B cell (primary cell): ENCODE results near the gene YPEL3. TPM values are rescaled to one million over a fixed set of nuclear protein-coding genes. Genes with fewer than 3 reads are reported as not detected.

Experiments
- ATAC-seq: fragments of 200-7000 bp; cut with Tn5 transposase; one replicate; pipeline ENCODE4 v1.10.0; 2021; ENCODE audit warnings: low read depth, mild to moderate bottlenecking, moderate number of reproducible peaks, moderate library complexity
- CTCF ChIA-PET: fragments of 350-600 bp; sonication (Branson Sonifier 250); formaldehyde crosslinking; loops from one replicate; lab custom pipeline; 2021; ENCODE audit warnings: antibody characterized with exemption, inconsistent platforms; lab: Charles Lee
- POLR2A ChIA-PET: fragments of 350-600 bp; sonication (Branson Sonifier 250); formaldehyde crosslinking; loops from one replicate; lab custom pipeline; 2021; ENCODE audit warnings: antibody characterized with exemption; lab: Charles Lee
- DNase-seq: peaks from one replicate; pipeline ENCODE4 v3.0.0; 2013
- H2AFZ ChIP-seq: 2 replicates; pipeline ENCODE4 v1.6.1; 2012; ENCODE audit warnings: mild to moderate bottlenecking, low read depth, low read length; ENCODE audit not compliant: insufficient read depth, poor library complexity, severe bottlenecking
- H3K27ac ChIP-seq, 2 donors: 1 replicate in 1 of 2; 2 replicates in 1 of 2; pipeline ENCODE4 v1.5.1; 2012 to 2013; ENCODE audit warnings: low read length in 2 of 2, mild to moderate bottlenecking in 2 of 2, moderate library complexity in 1 of 2
- H3K27me3 ChIP-seq, 4 experiments: fragments of 200-600 bp in 1 of 4; sonication (generic) in 1 of 4; replicated peaks in 1 of 4; 1 replicate in 2 of 4; 2 replicates in 2 of 4; pipeline versions ENCODE4 v1.6.1 to v1.7.0; 2013 to 2016; ENCODE audit warnings: low read length in 3 of 4, mild to moderate bottlenecking in 2 of 4, mixed read lengths in 1 of 4, moderate library complexity in 1 of 4; ENCODE audit not compliant: insufficient read depth in 4 of 4, control insufficient read depth in 3 of 4; ENCODE audit errors: control extremely low read depth in 1 of 4
- H3K36me3 ChIP-seq, 2 experiments: replicated peaks in 1 of 2; 1 replicate in 1 of 2; 2 replicates in 1 of 2; pipeline versions ENCODE4 v1.6.1 to v1.7.1; 2013; ENCODE audit warnings: low read length in 1 of 2; ENCODE audit not compliant: insufficient read depth in 2 of 2, control insufficient read depth in 1 of 2; ENCODE audit errors: control extremely low read depth in 1 of 2, extremely low read depth in 1 of 2
- H3K4me1 ChIP-seq, 2 donors: fragments of 200-600 bp in 1 of 2; sonication (generic) in 1 of 2; 1 replicate in 1 of 2; 2 replicates in 1 of 2; pipeline versions ENCODE4 v1.5.1 to v1.6.1; 2013 to 2017; ENCODE audit warnings: low read length in 2 of 2; ENCODE audit not compliant: control insufficient read depth in 2 of 2, insufficient read depth in 2 of 2
- H3K4me2 ChIP-seq: replicated peaks from 2 replicates; pipeline ENCODE3; 2012; ENCODE audit warnings: mild to moderate bottlenecking, low read depth, low read length; ENCODE audit not compliant: poor library complexity, severe bottlenecking
- H3K4me3 ChIP-seq, 5 experiments: fragments of 200-600 bp in 1 of 5; sonication (generic) in 1 of 5; 1 replicate in 3 of 5; 2 replicates in 2 of 5; pipeline versions ENCODE4 v1.5.1 to v1.7.0; 2011 to 2016; ENCODE audit warnings: low read length in 4 of 5, mild to moderate bottlenecking in 4 of 5, low read depth in 2 of 5, control low read depth in 1 of 5, moderate library complexity in 1 of 5; ENCODE audit not compliant: insufficient read depth in 1 of 5; ENCODE audit errors: control extremely low read depth in 1 of 5, extremely low read depth in 1 of 5
- H3K79me2 ChIP-seq: fragments of 200-600 bp; sonication (generic); one replicate; pipeline ENCODE4 v1.6.0; 2016; ENCODE audit warnings: low read length; ENCODE audit not compliant: control insufficient read depth, insufficient read depth
- H3K9ac ChIP-seq: fragments of 200-600 bp; sonication (generic); 2 replicates; pipeline ENCODE4 v1.6.1; 2017; ENCODE audit warnings: mild to moderate bottlenecking, low read length, moderate library complexity
- H3K9me3 ChIP-seq, 3 donors: one replicate each; pipeline versions ENCODE4 v1.6.1 to v1.7.1; 2013; ENCODE audit warnings: low read length in 2 of 3; ENCODE audit not compliant: control insufficient read depth in 2 of 3, insufficient read depth in 1 of 3; ENCODE audit errors: control extremely low read depth in 1 of 3
- H4K20me1 ChIP-seq: 2 replicates; pipeline ENCODE4 v1.6.0; 2012; ENCODE audit warnings: mild to moderate bottlenecking, low read length; ENCODE audit not compliant: insufficient read depth, control insufficient read depth, poor library complexity, severe bottlenecking
- H3K27ac Mint-ChIP-seq: one replicate; pipeline ENCODE4 v1.8.0; 2021; ENCODE audit warnings: mixed read lengths
- H3K27me3 Mint-ChIP-seq: one replicate; pipeline ENCODE4 v1.8.0; 2021; ENCODE audit warnings: mixed read lengths
- H3K4me1 Mint-ChIP-seq: one replicate; pipeline ENCODE4 v1.8.0; 2021; ENCODE audit warnings: mixed read lengths
- H3K4me3 Mint-ChIP-seq: one replicate; pipeline ENCODE4 v1.8.0; 2021; ENCODE audit warnings: mixed read lengths
- H3K9me3 Mint-ChIP-seq: one replicate; pipeline ENCODE4 v1.8.0; 2022; ENCODE audit warnings: mixed read lengths; ENCODE audit not compliant: insufficient read depth
- CTCF ChIP-seq: fragments of 200-600 bp; IDR thresholded peaks from one replicate; pipeline ENCODE4 v1.8.0; 2022; ENCODE audit warnings: antibody characterized with exemption, mild to moderate bottlenecking
- EZH2 ChIP-seq: IDR thresholded peaks from 2 replicates; pipeline ENCODE4 v1.6.1; 2012; ENCODE audit warnings: borderline replicate concordance, low read depth, mild to moderate bottlenecking, moderate library complexity, low read length; ENCODE audit not compliant: insufficient read depth, poor library complexity, severe bottlenecking
- WGBS: methylation state at CpG from one replicate; pipeline ENCODE4 v1.1.5; 2013; ENCODE audit warnings: missing lambda C conversion rate; ENCODE audit not compliant: insufficient coverage; 5-methylcytosine and 5-hydroxymethylcytosine counted together
- intact Hi-C: fragments of 100-400 bp; cut with micrococcal nuclease; formaldehyde crosslinking; loops from one replicate; pipeline ENCODE4 v1.10.0; 2022
- polyA plus RNA-seq: library from polyadenylated mRNA; depleted of rRNA; stranded (reverse); fragments of >200 nt; gene quantifications from 2 replicates; pipeline ENCODE4 v1.2.3, GENCODE V29; 2012
- total RNA-seq, 2 donors: library from RNA; stranded (reverse); fragments of 120-200 nt in 1 of 2; gene quantifications; 1 replicate in 1 of 2; 2 replicates in 1 of 2; pipeline versions ENCODE4 v1.2.3 to v1.2.4, GENCODE V29; 2013 to 2022

YPEL3 gene
- total and polyA plus RNA-seq, 2 donors (not counting 1 experiment from before 2014, with no cell fraction given) = 314 to 414 TPM

DNA sequence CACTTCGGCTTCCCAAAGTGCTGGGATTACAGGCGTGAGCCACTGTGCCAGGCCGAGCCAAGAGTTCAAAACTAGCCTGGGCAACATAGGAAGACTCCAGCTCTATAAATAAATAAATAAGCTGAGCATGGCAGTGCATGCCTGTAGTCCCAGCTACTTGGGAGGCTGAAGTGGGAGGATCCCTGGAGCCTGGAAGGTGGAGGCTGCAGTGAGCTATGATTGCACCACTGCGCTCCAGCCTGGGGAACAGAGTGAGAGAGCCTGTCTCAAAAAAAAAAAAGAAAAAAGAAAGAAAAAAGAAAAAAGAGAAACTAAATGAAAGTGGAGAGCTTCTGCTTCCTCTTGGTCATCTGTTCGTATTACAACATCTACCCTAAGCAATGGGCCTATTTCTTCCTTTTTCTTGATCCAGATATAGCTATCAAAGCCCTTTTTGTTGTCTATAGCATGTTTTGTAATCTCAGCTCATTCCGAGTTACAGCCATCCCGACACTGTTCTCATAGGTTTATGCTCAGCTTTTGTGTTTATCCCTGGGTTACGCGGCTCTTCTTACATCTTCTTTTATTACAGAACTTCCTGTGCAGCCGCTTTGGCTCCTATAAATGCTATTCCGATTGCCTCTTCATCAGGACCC, 41.1 kb upstream of the YPEL3 start:
- WGBS = 100% methylated on average over 2 of the region's 11 CpGs
- H3K79me2 ChIP-seq = no peaks in the 10 kb centered on the region
- no peak overlapping the region for H3K4me3 Mint-ChIP-seq
- intact Hi-C loops = no loop called here
- peaks cover 6 to 8% of the 10 kb centered on the region in 2 donors for H3K4me1 ChIP-seq
- H3K27me3 Mint-ChIP-seq = no peaks in the 10 kb centered on the region
- CTCF ChIA-PET = no interaction called here
- H3K36me3 ChIP-seq = no peaks in the 10 kb centered on the region
- no peak overlapping the region for H3K27ac ChIP-seq
- DNase-seq (no peak), ATAC-seq (no peak)
- H3K27me3 ChIP-seq = no peaks in the 10 kb centered on the region
- no peak overlapping the region for H3K27ac Mint-ChIP-seq
- POLR2A ChIA-PET = interaction anchor here (0.6 kb wide), 1 partner anchor 1647 kb away, joined by 4 read pairs; no protein-coding TSS in a partner anchor
- H3K9me3 Mint-ChIP-seq = no peaks in the 10 kb centered on the region
- no peaks in the 10 kb centered on the region for H3K9me3 ChIP-seq
- no peak overlapping the region for H2AFZ ChIP-seq
- no peaks in the 10 kb centered on the region for H4K20me1 ChIP-seq
- TF ChIP-seq EZH2 (no peak), CTCF (no peak)
- no peak overlapping the region for H3K4me3 ChIP-seq
- H3K4me2 ChIP-seq = no peak overlapping the region
- no peak overlapping the region for H3K9ac ChIP-seq
- H3K4me1 Mint-ChIP-seq = peaks cover 6% of the 10 kb centered on the region

GRCh38 chr16:30132591-30132990, 36.6 kb upstream of the YPEL3 start:
- no CpG with 5 or more reads among the region's 3 CpGs for WGBS
- Histone ChIP-seq H3K9me3 (no peaks in the 10 kb centered on the region), H3K4me1 (no peaks in the 10 kb centered on the region), H3K4me2 (no peak overlapping the region), H3K79me2 (no peaks in the 10 kb centered on the region), H3K4me3 (no peak overlapping the region), H3K9ac (no peak overlapping the region), H2AFZ (no peak overlapping the region), H3K27me3 (no peaks in the 10 kb centered on the region), H3K27ac (no peak overlapping the region), H3K36me3 (no peaks in the 10 kb centered on the region), H4K20me1 (no peaks in the 10 kb centered on the region)
- no peak for DNase-seq
- POLR2A ChIA-PET = no interaction called here
- CTCF ChIA-PET = interaction anchor here (1.2 kb wide), 1 partner anchor 10 kb away, joined by 3 read pairs; no protein-coding TSS in a partner anchor
- Mint-ChIP-seq H3K9me3 (no peaks in the 10 kb centered on the region), H3K4me3 (no peak overlapping the region), H3K4me1 (no peaks in the 10 kb centered on the region), H3K27ac (no peak overlapping the region), H3K27me3 (no peaks in the 10 kb centered on the region)
- no peak for ATAC-seq
- intact Hi-C loops = no loop called here
- TF ChIP-seq EZH2 (no peak), CTCF (no peak)
